Vagina (tissue), 2 donors: ENCODE results near the gene HJURP. TPM values are rescaled to one million over a fixed set of nuclear protein-coding genes. Genes with fewer than 3 reads are reported as not detected.

Experiments
- DNase-seq, 2 donors: peaks; one replicate each; pipeline ENCODE4 v3.0.0-alpha.2; 2017; ENCODE audit errors: extremely low spot score in 2 of 2
- H3K27ac ChIP-seq: fragments of 200-600 bp; sonication (generic); one replicate; pipeline ENCODE4 v1.5.1; 2019
- H3K27me3 ChIP-seq: fragments of 200-600 bp; sonication (generic); one replicate; pipeline ENCODE4 v1.5.1; 2019
- H3K36me3 ChIP-seq, 2 donors: fragments of 200-600 bp; sonication (generic); one replicate each; pipeline ENCODE4 v1.5.1; 2017 to 2019
- H3K4me1 ChIP-seq: fragments of 200-600 bp; sonication (generic); one replicate; pipeline ENCODE4 v1.5.1; 2019
- H3K4me3 ChIP-seq, 2 donors: fragments of 200-600 bp; sonication (generic); 1 replicate in 1 of 2; 2 replicates in 1 of 2; pipeline ENCODE4 v1.5.1; 2016 to 2019
- H3K9me3 ChIP-seq: fragments of 200-600 bp; sonication (generic); one replicate; pipeline ENCODE4 v1.5.1; 2019
- CTCF ChIP-seq, 3 experiments: fragments of 450-650 bp in 2 of 3; fragments of 200-600 bp in 1 of 3; sonication (generic) in 1 of 3; IDR thresholded peaks; one replicate each; pipeline ENCODE4 v1.5.1; 2017 to 2019; ENCODE audit warnings: antibody characterized with exemption in 3 of 3, mild to moderate bottlenecking in 2 of 3, moderate library complexity in 2 of 3
- POLR2A ChIP-seq, 2 donors: fragments of 450-650 bp; IDR thresholded peaks; one replicate each; pipeline ENCODE4 v1.6.1; 2017; ENCODE audit warnings: antibody characterized with exemption in 2 of 2, mild to moderate bottlenecking in 2 of 2, moderate library complexity in 2 of 2
- POLR2AphosphoS5 ChIP-seq, 2 donors: sonication (generic); formaldehyde crosslinking; IDR thresholded peaks; one replicate each; pipeline ENCODE4 v1.9.0; 2017; ENCODE audit warnings: antibody characterized with exemption in 2 of 2, mild to moderate bottlenecking in 2 of 2, low read depth in 1 of 2; ENCODE audit not compliant: insufficient read depth in 1 of 2
- intact Hi-C: fragments of 100-400 bp; cut with DNase I; formaldehyde crosslinking; loops from one replicate; pipeline ENCODE4 v1.15.1; 2023
- total RNA-seq: library from RNA; depleted of rRNA; stranded (reverse); fragments of >200 nt; gene quantifications from one replicate; pipeline ENCODE4 v1.2.3, GENCODE V29; 2016

HJURP gene
- total RNA-seq, 1 donor from 2014 or later: 2.2 TPM

GRCh38 chr2:233816771-233817170 lies 37.6 kb downstream of the HJURP start:
- Histone ChIP-seq H3K27me3 (no peaks in the 10 kb centered on the region), H3K36me3 (no peaks in the 10 kb centered on the region), H3K4me1 (no peaks in the 10 kb centered on the region), H3K4me3 (no peak overlapping the region), H3K9me3 (no peaks in the 10 kb centered on the region), H3K27ac (no peak overlapping the region)
- intact Hi-C loops: no loop called here
- no peak for DNase-seq
- TF ChIP-seq POLR2AphosphoS5 (IDR thresholded peaks at IDR 0.05; ENCODE audit: insufficient read depth in 1 of 2, low read depth in 1 of 2): no peak
- no peak for TF ChIP-seq CTCF (IDR thresholded peaks at IDR 0.05)
- no peak for TF ChIP-seq POLR2A (IDR thresholded peaks at IDR 0.05)

- Histone ChIP-seq H3K36me3 (no peaks in the 10 kb centered on the region), H3K27ac (no peak overlapping the region), H3K4me1 (no peaks in the 10 kb centered on the region), H3K4me3 (no peak overlapping the region), H3K9me3 (no peaks in the 10 kb centered on the region), H3K27me3 (no peaks in the 10 kb centered on the region)
- DNase-seq: no peak
- TF ChIP-seq CTCF (IDR thresholded peaks at IDR 0.05): no peak
- no peak for TF ChIP-seq POLR2AphosphoS5 (IDR thresholded peaks at IDR 0.05; ENCODE audit: insufficient read depth in 1 of 2, low read depth in 1 of 2)
- TF ChIP-seq POLR2A (IDR thresholded peaks at IDR 0.05): no peak
- intact Hi-C loops: no loop called here
Observed at GRCh38 chr2:233816334-233816733, 38.0 kb downstream of the HJURP start.

GRCh38 chr2:233815861-233816260 lies 38.5 kb downstream of the HJURP start:
- H3K4me3 ChIP-seq: no peak overlapping the region
- intact Hi-C loops: no loop called here
- H3K27me3 ChIP-seq: no peaks in the 10 kb centered on the region
- no peak for DNase-seq
- no peak overlapping the region for H3K27ac ChIP-seq
- no peaks in the 10 kb centered on the region for H3K4me1 ChIP-seq
- H3K9me3 ChIP-seq: no peaks in the 10 kb centered on the region
- TF ChIP-seq POLR2AphosphoS5 (IDR thresholded peaks at IDR 0.05; ENCODE audit: insufficient read depth in 1 of 2, low read depth in 1 of 2) (no peak), CTCF (IDR thresholded peaks at IDR 0.05) (no peak), POLR2A (IDR thresholded peaks at IDR 0.05) (no peak)
- no peaks in the 10 kb centered on the region for H3K36me3 ChIP-seq

GRCh38 chr2:233814056-233814835 lies 40.1 kb downstream of the HJURP start:
- Histone ChIP-seq H3K36me3 (no peaks in the 10 kb centered on the region), H3K27ac (no peak overlapping the region), H3K4me3 (no peak overlapping the region), H3K9me3 (no peaks in the 10 kb centered on the region), H3K4me1 (no peaks in the 10 kb centered on the region), H3K27me3 (no peaks in the 10 kb centered on the region)
- no peak for DNase-seq
- TF ChIP-seq POLR2AphosphoS5 (IDR thresholded peaks at IDR 0.05; ENCODE audit: insufficient read depth in 1 of 2, low read depth in 1 of 2): no peak
- no peak for TF ChIP-seq POLR2A (IDR thresholded peaks at IDR 0.05)
- no peak for TF ChIP-seq CTCF (IDR thresholded peaks at IDR 0.05)
- intact Hi-C loops: no loop called here
